ENCODE results near the gene C16orf46.

GRCh38 chr16:81101702-81102101 is 24.7 kb upstream of the C16orf46 start:
- no peak for TF ChIP-seq POLR2A (IDR thresholded peaks at IDR 0.05; ENCODE audit: low read depth, low read length)
- TF ChIP-seq POLR2AphosphoS5 (IDR thresholded peaks at IDR 0.05; ENCODE audit: low read depth, low read length), result no peak

Data from GM12892 (cell line).